ENCODE data around the gene ENOX2.

Gene ENOX2

DNA sequence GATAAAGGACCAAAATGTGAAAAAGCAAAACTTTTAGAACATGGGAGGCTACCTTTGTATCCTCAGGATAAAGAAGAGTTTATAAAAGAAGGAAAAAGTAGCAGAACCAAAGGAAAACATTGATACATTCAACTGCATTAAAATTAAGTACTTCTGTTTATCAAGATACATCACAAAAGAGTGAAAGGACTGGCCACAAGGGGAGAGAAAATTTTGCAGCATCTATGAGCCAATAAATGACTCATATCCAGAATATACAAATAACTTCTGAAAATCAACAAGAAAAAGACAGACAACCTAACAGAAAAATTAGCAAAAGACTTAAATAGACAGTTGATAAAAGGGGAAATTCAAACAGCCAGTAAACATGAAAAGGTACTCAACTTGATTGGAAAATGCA is 324.1 kb downstream of the ENOX2 start:
- no peak overlapping the region for H3K4me3 ChIP-seq
- no peak overlapping the region for H3K27ac ChIP-seq
- H3K36me3 ChIP-seq (ENCODE audit: insufficient read depth, low read length), result no peaks in the 10 kb centered on the region
- H3K9ac ChIP-seq (ENCODE audit: insufficient read length), result no peak overlapping the region
- no peaks in the 10 kb centered on the region for H3K9me3 ChIP-seq (ENCODE audit: low read depth, low read length)
- no peak for DNase-seq (ENCODE audit: low read depth, low spot score)
- TF ChIP-seq FOXP2 (optimal IDR thresholded peaks at IDR 0.05; ENCODE audit: control extremely low read depth, extremely low read length, insufficient read depth) (no peak), POLR2AphosphoS5 (IDR thresholded peaks at IDR 0.05; ENCODE audit: borderline replicate concordance, low read depth, low read length) (no peak), EZH2 (IDR thresholded peaks at IDR 0.05) (no peak)

DNA sequence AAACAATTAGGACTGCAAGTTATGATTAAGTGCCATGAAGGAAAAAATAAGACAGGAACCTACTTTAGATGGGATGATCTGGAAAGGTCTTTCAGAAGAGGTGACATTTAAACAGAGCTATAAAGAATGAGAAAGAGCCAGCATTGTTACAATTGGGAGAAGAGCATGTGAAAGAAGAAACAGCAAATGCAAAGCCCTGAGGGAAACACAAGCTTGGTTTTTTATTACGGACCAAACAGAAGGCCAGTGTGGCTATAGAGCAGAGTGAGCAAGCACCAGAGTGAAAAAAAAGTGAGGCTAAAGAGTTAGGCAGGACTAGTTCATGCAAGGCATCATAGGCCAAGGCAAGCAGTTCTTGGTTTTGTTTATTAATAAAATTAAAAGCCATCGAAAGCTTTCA is 325.6 kb downstream of the ENOX2 start:
- H3K9ac ChIP-seq (ENCODE audit: insufficient read length), result no peak overlapping the region
- H3K36me3 ChIP-seq (ENCODE audit: insufficient read depth, low read length), result no peaks in the 10 kb centered on the region
- no peaks in the 10 kb centered on the region for H3K9me3 ChIP-seq (ENCODE audit: low read depth, low read length)
- no peak for DNase-seq (ENCODE audit: low read depth, low spot score)
- TF ChIP-seq FOXP2 (optimal IDR thresholded peaks at IDR 0.05; ENCODE audit: control extremely low read depth, extremely low read length, insufficient read depth), result no peak
- TF ChIP-seq POLR2AphosphoS5 (IDR thresholded peaks at IDR 0.05; ENCODE audit: borderline replicate concordance, low read depth, low read length), result no peak
- TF ChIP-seq EZH2 (IDR thresholded peaks at IDR 0.05), result no peak
- H3K27ac ChIP-seq, result no peak overlapping the region
- H3K4me3 ChIP-seq, result no peak overlapping the region

DNA sequence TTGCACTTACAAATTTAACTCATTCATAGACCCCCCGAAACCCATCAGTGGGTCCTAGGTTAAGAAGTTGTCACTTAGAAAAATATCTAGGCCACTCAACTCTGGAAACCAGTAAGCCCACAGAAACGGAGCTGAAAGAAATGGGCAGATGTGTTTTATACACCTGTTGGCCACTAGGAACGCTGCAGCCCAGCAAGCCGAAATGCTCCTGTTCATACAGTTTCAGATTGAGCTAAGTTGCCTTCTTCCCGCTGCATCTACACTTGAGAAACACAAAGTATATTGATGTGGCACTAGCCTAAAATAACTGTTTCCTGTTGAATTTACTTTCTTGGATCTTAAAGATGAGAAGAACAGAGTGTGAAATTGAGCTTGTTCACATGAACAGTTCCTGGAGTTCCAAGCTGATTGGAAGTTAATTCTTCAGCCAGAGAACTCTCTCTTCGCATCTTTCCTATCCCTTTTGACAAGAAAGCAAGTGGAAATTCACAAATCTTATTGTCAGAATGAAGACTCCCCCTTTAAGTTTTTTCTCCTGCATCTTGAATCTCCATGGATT is 327.1 kb downstream of the ENOX2 start:
- Histone ChIP-seq H3K4me3 (no peak overlapping the region), H3K9me3 (ENCODE audit: low read depth, low read length) (no peaks in the 10 kb centered on the region), H3K9ac (ENCODE audit: insufficient read length) (no peak overlapping the region), H3K36me3 (ENCODE audit: insufficient read depth, low read length) (no peaks in the 10 kb centered on the region), H3K27ac (no peak overlapping the region)
- no peak for TF ChIP-seq POLR2AphosphoS5 (IDR thresholded peaks at IDR 0.05; ENCODE audit: borderline replicate concordance, low read depth, low read length)
- no peak for DNase-seq (ENCODE audit: low read depth, low spot score)

Data from SK-N-MC (cell line).